ENCODE data around the gene C1orf167. TPM values are rescaled to one million over a fixed set of nuclear protein-coding genes. Genes with fewer than 3 reads are reported as not detected.
A peak's percentile ranks its signal among the peaks of the same experiment; 100 is the strongest.

C1orf167 gene
- polyA plus RNA-seq, 3 donors = 0.05 TPM; not detected in 2

- DNase-seq = no peak
- Mint-ChIP-seq H3K9me3 (peaks cover 0 to 3% (median 0%) of the 10 kb centered on the region in 7 donors), H3K27ac (peak overlapping the region in 1 of 7 donors; percentile 53), H3K4me1 (peaks cover 14% of the 10 kb centered on the region), H3K36me3 (no peaks in the 10 kb centered on the region), H3K4me3 (no peak overlapping the region), H3K27me3 (ENCODE audit: low read depth in 3 of 3) (peaks cover 0 to 11% (median 7%) of the 10 kb centered on the region in 3 donors)
- Histone ChIP-seq H3K9me3 (replicated peaks in 1 of 2; ENCODE audit: control insufficient read depth in 1 of 2, insufficient read depth in 1 of 2, low read length in 2 of 2) (no peaks in the 10 kb centered on the region), H3K27ac (ENCODE audit: low read depth in 1 of 2, low read length in 2 of 2) (no peak overlapping the region), H3K4me3 (replicated peaks in 1 of 3; ENCODE audit: low read depth in 2 of 3, low read length in 3 of 3) (no peak overlapping the region), H4K20me1 (ENCODE audit: insufficient read depth, low read length) (no peaks in the 10 kb centered on the region), H3K4me2 (replicated peaks; ENCODE audit: extremely low read depth, low read length, poor library complexity, severe bottlenecking) (no peak overlapping the region), H3K36me3 (replicated peaks in 1 of 2; ENCODE audit: control insufficient read depth in 1 of 2, insufficient read depth in 2 of 2, low read length in 2 of 2) (no peaks in the 10 kb centered on the region), H3K79me2 (ENCODE audit: insufficient read depth, low read length) (no peaks in the 10 kb centered on the region), H3K9ac (ENCODE audit: insufficient read depth, low read length, poor library complexity, severe bottlenecking) (no peak overlapping the region), H2AFZ (ENCODE audit: insufficient read depth, low read depth, low read length, poor library complexity, severe bottlenecking) (no peak overlapping the region), H3K27me3 (ENCODE audit: control insufficient read depth in 2 of 2, insufficient read depth in 2 of 2, low read length in 2 of 2) (no peaks in the 10 kb centered on the region), H3K4me1 (ENCODE audit: control insufficient read depth in 1 of 2, insufficient read depth in 2 of 2, low read length in 2 of 2) (peaks cover 12 to 14% of the 10 kb centered on the region in 2 donors)
- intact Hi-C loops (cut with micrococcal nuclease) = no loop called here
- WGBS (ENCODE audit: insufficient coverage) = 98% methylated on average over 12 of the region's 12 CpGs
- TF ChIP-seq, protein P1, sequence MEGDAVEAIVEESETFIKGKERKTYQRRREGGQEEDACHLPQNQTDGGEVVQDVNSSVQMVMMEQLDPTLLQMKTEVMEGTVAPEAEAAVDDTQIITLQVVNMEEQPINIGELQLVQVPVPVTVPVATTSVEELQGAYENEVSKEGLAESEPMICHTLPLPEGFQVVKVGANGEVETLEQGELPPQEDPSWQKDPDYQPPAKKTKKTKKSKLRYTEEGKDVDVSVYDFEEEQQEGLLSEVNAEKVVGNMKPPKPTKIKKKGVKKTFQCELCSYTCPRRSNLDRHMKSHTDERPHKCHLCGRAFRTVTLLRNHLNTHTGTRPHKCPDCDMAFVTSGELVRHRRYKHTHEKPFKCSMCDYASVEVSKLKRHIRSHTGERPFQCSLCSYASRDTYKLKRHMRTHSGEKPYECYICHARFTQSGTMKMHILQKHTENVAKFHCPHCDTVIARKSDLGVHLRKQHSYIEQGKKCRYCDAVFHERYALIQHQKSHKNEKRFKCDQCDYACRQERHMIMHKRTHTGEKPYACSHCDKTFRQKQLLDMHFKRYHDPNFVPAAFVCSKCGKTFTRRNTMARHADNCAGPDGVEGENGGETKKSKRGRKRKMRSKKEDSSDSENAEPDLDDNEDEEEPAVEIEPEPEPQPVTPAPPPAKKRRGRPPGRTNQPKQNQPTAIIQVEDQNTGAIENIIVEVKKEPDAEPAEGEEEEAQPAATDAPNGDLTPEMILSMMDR (IDR thresholded peaks at IDR 0.05) = no peak
These were observed 19.3 kb downstream of the C1orf167 start for GRCh38 chr1:11781297-11781696.

DNA sequence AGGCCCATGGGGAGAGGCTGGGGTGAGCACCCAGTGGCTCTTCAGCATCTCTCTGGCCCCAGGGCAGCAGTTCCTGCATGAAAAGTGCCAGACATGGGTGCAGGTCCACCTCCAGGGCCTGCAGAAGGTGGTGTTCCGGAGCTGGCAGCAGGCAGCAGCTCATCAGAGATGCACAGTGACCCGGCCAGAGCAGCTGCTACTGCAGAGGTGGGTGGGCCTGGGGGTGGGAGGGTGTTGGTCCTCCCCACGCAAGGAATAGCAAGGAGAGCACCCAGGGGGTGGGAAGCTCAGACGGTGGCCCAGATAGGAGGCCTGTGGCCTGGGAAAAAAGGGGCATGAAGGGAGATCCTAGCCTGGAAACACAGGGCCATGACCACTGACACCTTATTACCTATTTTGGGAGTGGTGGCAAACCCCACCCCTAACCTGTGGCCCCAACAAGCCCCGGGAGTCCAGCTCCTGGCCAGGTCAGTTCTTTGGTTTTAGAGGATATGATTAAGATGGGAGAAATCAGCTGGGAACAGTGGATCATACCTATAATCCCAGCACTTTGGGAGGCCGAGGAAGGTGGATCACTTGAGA, 20.2 kb downstream of the C1orf167 start:
- whole genome bisulfite sequencing (ENCODE audit: insufficient coverage) = 97% methylated on average over 3 of the region's 6 CpGs
- intact Hi-C loops (cut with micrococcal nuclease) = no loop called here

More for the DNA sequence above, 20.2 kb downstream of the C1orf167 start:
- TF ChIP-seq, protein P1 (IDR thresholded peaks at IDR 0.05) = no peak
- Mint-ChIP-seq H3K36me3 (no peaks in the 10 kb centered on the region), H3K4me3 (no peak overlapping the region), H3K9me3 (peaks cover 0 to 3% (median 0%) of the 10 kb centered on the region in 7 donors), H3K27me3 (ENCODE audit: low read depth in 3 of 3) (peaks cover 0 to 11% (median 7%) of the 10 kb centered on the region in 3 donors), H3K4me1 (peaks cover 14% of the 10 kb centered on the region), H3K27ac (no peak overlapping the region)
- Histone ChIP-seq H3K9me3 (replicated peaks in 1 of 2; ENCODE audit: control insufficient read depth in 1 of 2, insufficient read depth in 1 of 2, low read length in 2 of 2) (no peaks in the 10 kb centered on the region), H4K20me1 (ENCODE audit: insufficient read depth, low read length) (no peaks in the 10 kb centered on the region), H3K4me2 (replicated peaks; ENCODE audit: extremely low read depth, low read length, poor library complexity, severe bottlenecking) (no peak overlapping the region), H3K36me3 (replicated peaks in 1 of 2; ENCODE audit: control insufficient read depth in 1 of 2, insufficient read depth in 2 of 2, low read length in 2 of 2) (no peaks in the 10 kb centered on the region), H2AFZ (ENCODE audit: insufficient read depth, low read depth, low read length, poor library complexity, severe bottlenecking) (no peak overlapping the region), H3K4me1 (ENCODE audit: control insufficient read depth in 1 of 2, insufficient read depth in 2 of 2, low read length in 2 of 2) (peaks cover 12 to 14% of the 10 kb centered on the region in 2 donors), H3K27ac (ENCODE audit: low read depth in 1 of 2, low read length in 2 of 2) (no peak overlapping the region), H3K4me3 (replicated peaks in 1 of 3; ENCODE audit: low read depth in 2 of 3, low read length in 3 of 3) (no peak overlapping the region), H3K79me2 (ENCODE audit: insufficient read depth, low read length) (no peaks in the 10 kb centered on the region), H3K9ac (ENCODE audit: insufficient read depth, low read length, poor library complexity, severe bottlenecking) (no peak overlapping the region), H3K27me3 (ENCODE audit: control insufficient read depth in 2 of 2, insufficient read depth in 2 of 2, low read length in 2 of 2) (no peaks in the 10 kb centered on the region)
- DNase-seq = no peak

Data from CD14-positive monocyte (primary cell).